Myocyte (in vitro differentiated cells): Measurements from ENCODE around the gene TM9SF1. TPM values are rescaled to one million over a fixed set of nuclear protein-coding genes. Genes with fewer than 3 reads are reported as not detected.
"Not testable (repeated sequence)": the region's sequence is repeated elsewhere in the genome, so short reads cannot be mapped to it uniquely, and the experiment has no call there.

Experiments used
- DNase-seq: peaks from one replicate; pipeline ENCODE4 v3.0.0-alpha.2; 2012; ENCODE audit warnings: low read depth
- total RNA-seq: library from RNA; depleted of rRNA; stranded (reverse); fragments of >200 nt; gene quantifications from 2 replicates; pipeline ENCODE4 v1.2.3, GENCODE V29; 2014

Gene TM9SF1
- total RNA-seq, 1 donor from 2014 or later: 76.3 TPM

- DNase-seq: peak; percentile 27
Observed at GRCh38 chr14:24224618-24225071, 29.4 kb upstream of the TM9SF1 start.

GRCh38 chr14:24222987-24223386 lies 27.7 kb upstream of the TM9SF1 start:
- not testable (repeated sequence) for DNase-seq

GRCh38 chr14:24219521-24219920 lies 24.3 kb upstream of the TM9SF1 start:
- DNase-seq: no peak

GRCh38 chr14:24219080-24219479 lies 23.8 kb upstream of the TM9SF1 start:
- DNase-seq: no peak

- not testable (repeated sequence) for DNase-seq
Observed at GRCh38 chr14:24216876-24217275, 21.6 kb upstream of the TM9SF1 start.

GRCh38 chr14:24216345-24216699 lies 21.1 kb upstream of the TM9SF1 start:
- DNase-seq: no peak

GRCh38 chr14:24215495-24216344 lies 20.5 kb upstream of the TM9SF1 start, which contains the start of gene MDP1:
MDP1 (minus strand) TSS chr14:24216066; CDS start chr14:24215955, 111 bp downstream.
- peak; percentile 93 for DNase-seq

GRCh38 chr14:24213866-24214662 lies 18.8 kb upstream of the TM9SF1 start:
- no peak for DNase-seq

- peak; percentile 99 for DNase-seq
Observed at GRCh38 chr14:24212924-24213865, 18.0 kb upstream of the TM9SF1 start, which contains the start of gene CHMP4A. CHMP4A (minus strand) TSS chr14:24213488; CDS start chr14:24213439, 49 bp downstream.

GRCh38 chr14:24211311-24211710 lies 16.1 kb upstream of the TM9SF1 start:
- DNase-seq: no peak

GRCh38 chr14:24207625-24208024 lies 12.4 kb upstream of the TM9SF1 start:
- no peak for DNase-seq

- no peak for DNase-seq
Observed at GRCh38 chr14:24207104-24207551, 11.9 kb upstream of the TM9SF1 start.

- DNase-seq: no peak
Observed at GRCh38 chr14:24206260-24207103, 11.2 kb upstream of the TM9SF1 start.

GRCh38 chr14:24204163-24205146 lies 9.2 kb upstream of the TM9SF1 start:
- DNase-seq: no peak

- DNase-seq: not testable (repeated sequence)
Observed at GRCh38 chr14:24203249-24203886, 8.1 kb upstream of the TM9SF1 start.

- not testable (repeated sequence) for DNase-seq
Observed at GRCh38 chr14:24202538-24202937, 7.3 kb upstream of the TM9SF1 start.

- DNase-seq: no peak
Observed at GRCh38 chr14:24198814-24199524, 3.7 kb upstream of the TM9SF1 start.
